Parathyroid adenoma (tissue), 2 donors: Measurements from ENCODE around the gene FAM43A.

ENCODE experiments used
- H2AFZ ChIP-seq: fragments of 300-600 bp; sonication (generic); one replicate; pipeline ENCODE4 v1.7.0; 2017; ENCODE audit warnings: antibody characterized with exemption, mild to moderate bottlenecking
- H3K27ac ChIP-seq: fragments of 300-600 bp; sonication (generic); one replicate; pipeline ENCODE4 v1.7.0; 2017
- H3K27me3 ChIP-seq: fragments of 300-600 bp; sonication (generic); one replicate; pipeline ENCODE4 v1.7.0; 2017; ENCODE audit warnings: low read length; ENCODE audit not compliant: control insufficient read depth, insufficient read depth
- H3K36me3 ChIP-seq: fragments of 300-600 bp; sonication (generic); one replicate; pipeline ENCODE4 v1.7.0; 2017; ENCODE audit warnings: low read length; ENCODE audit not compliant: control insufficient read depth, insufficient read depth
- H3K4me1 ChIP-seq: fragments of 300-600 bp; sonication (generic); one replicate; pipeline ENCODE4 v1.7.0; 2017; ENCODE audit warnings: control low read depth
- H3K4me2 ChIP-seq: fragments of 300-600 bp; sonication (generic); one replicate; pipeline ENCODE4 v1.7.0; 2017; ENCODE audit warnings: low read length
- H3K4me3 ChIP-seq: fragments of 300-600 bp; sonication (generic); one replicate; pipeline ENCODE4 v1.7.0; 2017; ENCODE audit warnings: low read depth, low read length
- H3K79me2 ChIP-seq: fragments of 300-600 bp; sonication (generic); one replicate; pipeline ENCODE4 v1.7.0; 2017; ENCODE audit warnings: control low read depth
- H3K9ac ChIP-seq: fragments of 300-600 bp; sonication (generic); one replicate; pipeline ENCODE4 v1.7.0; 2017; ENCODE audit warnings: mild to moderate bottlenecking
- H3K9me3 ChIP-seq: fragments of 300-600 bp; sonication (generic); one replicate; pipeline ENCODE4 v1.7.0; 2017; ENCODE audit warnings: low read length; ENCODE audit not compliant: control insufficient read depth
- CTCF ChIP-seq: fragments of 300-600 bp; sonication (generic); IDR thresholded peaks from one replicate; pipeline ENCODE4 v1.7.0; 2017; ENCODE audit warnings: antibody characterized with exemption, mild to moderate bottlenecking
- donor health status: primary hyperparathyroidism.

The FAM43A gene

GRCh38 chr3:194696702-194697101 lies 11.0 kb downstream of the FAM43A start:
- Histone ChIP-seq H3K79me2 (no peaks in the 10 kb centered on the region), H3K36me3 (no peaks in the 10 kb centered on the region), H3K9me3 (no peaks in the 10 kb centered on the region), H3K27ac (no peak overlapping the region), H3K4me3 (no peak overlapping the region), H3K27me3 (no peaks in the 10 kb centered on the region), H3K9ac (no peak overlapping the region), H3K4me2 (no peak overlapping the region), H2AFZ (no peak overlapping the region), H3K4me1 (peaks cover 5% of the 10 kb centered on the region)
- TF ChIP-seq CTCF = no peak

GRCh38 chr3:194702545-194702944 lies 16.9 kb downstream of the FAM43A start:
- H3K4me1 ChIP-seq = no peaks in the 10 kb centered on the region
- no peak overlapping the region for H3K27ac ChIP-seq
- H3K79me2 ChIP-seq = no peaks in the 10 kb centered on the region
- no peak overlapping the region for H2AFZ ChIP-seq
- H3K9ac ChIP-seq = no peak overlapping the region
- no peaks in the 10 kb centered on the region for H3K36me3 ChIP-seq
- no peaks in the 10 kb centered on the region for H3K27me3 ChIP-seq
- H3K4me2 ChIP-seq = no peak overlapping the region
- no peak overlapping the region for H3K4me3 ChIP-seq
- H3K9me3 ChIP-seq = no peaks in the 10 kb centered on the region
- TF ChIP-seq CTCF = no peak

GRCh38 chr3:194705227-194705626 lies 19.5 kb downstream of the FAM43A start:
- no peak for TF ChIP-seq CTCF
- Histone ChIP-seq H2AFZ (no peak overlapping the region), H3K36me3 (no peaks in the 10 kb centered on the region), H3K27me3 (no peaks in the 10 kb centered on the region), H3K9me3 (no peaks in the 10 kb centered on the region), H3K4me1 (no peaks in the 10 kb centered on the region), H3K4me3 (no peak overlapping the region), H3K79me2 (no peaks in the 10 kb centered on the region), H3K4me2 (no peak overlapping the region), H3K27ac (no peak overlapping the region), H3K9ac (no peak overlapping the region)

- Histone ChIP-seq H3K79me2 (no peaks in the 10 kb centered on the region), H3K27ac (no peak overlapping the region)
- no peak for TF ChIP-seq CTCF
These were observed 20.1 kb downstream of the FAM43A start for GRCh38 chr3:194705761-194706160.

GRCh38 chr3:194707147-194707540 lies 21.5 kb downstream of the FAM43A start:
- Histone ChIP-seq H3K4me1 (no peaks in the 10 kb centered on the region), H2AFZ (no peak overlapping the region), H3K9me3 (no peaks in the 10 kb centered on the region), H3K4me2 (no peak overlapping the region), H3K27ac (no peak overlapping the region), H3K4me3 (no peak overlapping the region), H3K9ac (no peak overlapping the region), H3K79me2 (no peaks in the 10 kb centered on the region), H3K36me3 (no peaks in the 10 kb centered on the region), H3K27me3 (no peaks in the 10 kb centered on the region)
- TF ChIP-seq CTCF = no peak

More at GRCh38 chr3:194705761-194706160, 20.1 kb downstream of the FAM43A start:
- Histone ChIP-seq H3K9me3 (no peaks in the 10 kb centered on the region), H3K4me3 (no peak overlapping the region), H3K4me1 (no peaks in the 10 kb centered on the region), H3K9ac (no peak overlapping the region), H3K4me2 (no peak overlapping the region), H3K27me3 (no peaks in the 10 kb centered on the region), H3K36me3 (no peaks in the 10 kb centered on the region), H2AFZ (no peak overlapping the region)
